ENCODE results near the gene DOCK11.
A peak's percentile ranks its signal among the peaks of the same experiment; 100 is the strongest.

DOCK11 gene

DNA sequence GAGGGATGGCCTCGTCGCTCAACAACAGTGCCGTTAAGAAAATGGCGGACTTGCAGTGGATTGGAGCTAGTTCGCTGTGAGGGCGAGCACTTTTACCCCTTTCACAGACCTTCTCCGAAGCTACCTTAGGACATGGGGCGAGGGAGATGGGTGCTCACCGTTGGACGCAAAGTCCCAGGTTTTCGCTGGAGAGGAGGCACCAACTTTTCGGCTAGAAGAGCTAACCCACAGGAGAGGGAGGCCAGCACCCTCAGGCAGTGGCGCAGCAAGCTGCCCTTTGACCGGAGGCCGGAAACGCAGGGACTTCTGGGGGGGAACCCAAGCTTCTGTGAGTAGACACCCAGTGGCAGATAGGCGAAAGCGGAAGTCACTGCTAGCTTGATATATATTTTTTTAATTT is 138.7 kb downstream of the DOCK11 start:
- DNase-seq = no peak

DNA sequence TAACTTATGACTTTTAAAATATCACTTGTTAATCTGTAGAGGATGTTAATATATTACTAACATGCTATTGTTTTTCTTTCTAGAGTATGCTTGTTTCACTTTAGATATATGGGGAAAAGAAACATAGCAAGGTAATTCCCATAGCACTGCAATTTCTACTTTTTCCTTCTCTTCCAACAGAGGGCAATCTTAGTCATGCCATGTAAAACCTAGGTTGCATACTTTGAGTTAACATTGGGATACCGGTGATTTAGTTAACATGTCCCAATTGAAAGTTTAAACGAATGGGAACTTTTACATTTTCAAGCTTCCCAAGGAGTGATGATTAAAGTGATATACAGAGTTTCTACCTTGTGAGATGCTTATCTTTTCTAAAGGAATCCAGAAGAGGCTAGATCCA is 142.4 kb downstream of the DOCK11 start:
- DNase-seq = no peak

DNA sequence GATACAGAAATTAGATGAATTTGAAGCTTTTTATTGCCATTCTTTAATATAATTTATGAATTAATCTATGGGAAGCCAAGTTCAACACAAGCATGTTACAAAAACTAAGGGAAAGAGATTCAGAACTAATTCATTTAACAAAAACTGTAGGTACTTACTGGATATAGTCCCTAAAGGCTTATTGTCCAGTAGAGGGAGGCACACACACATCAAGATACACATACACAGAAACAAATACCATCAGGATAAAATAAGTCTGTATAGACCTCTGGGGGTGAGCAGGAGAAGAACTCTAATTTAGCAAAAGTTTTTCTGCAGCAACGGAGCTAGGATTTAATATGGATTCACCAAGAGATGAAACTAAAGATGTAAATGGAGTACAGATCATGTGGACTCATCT is 148.8 kb downstream of the DOCK11 start:
- no peak for DNase-seq

DNA sequence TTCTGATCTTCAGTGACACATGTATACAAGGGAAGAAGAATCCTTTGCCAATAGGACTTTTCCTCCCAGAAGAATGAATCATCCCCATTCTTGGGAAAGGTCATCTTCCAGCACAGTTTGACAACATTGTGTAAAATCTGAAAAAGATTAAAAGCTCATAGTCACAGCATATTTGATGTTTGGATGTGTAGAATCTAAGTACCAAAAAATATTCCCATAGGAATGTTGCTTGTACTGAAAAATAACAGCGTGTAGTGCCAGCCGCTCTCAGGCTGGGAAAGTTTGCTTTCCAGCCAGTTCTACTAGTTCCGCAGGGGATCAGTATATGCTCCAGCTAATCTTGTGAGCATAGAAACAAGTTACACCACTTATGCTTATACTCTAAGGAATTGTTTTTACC is 157.1 kb downstream of the DOCK11 start:
- no peak for DNase-seq

DNA sequence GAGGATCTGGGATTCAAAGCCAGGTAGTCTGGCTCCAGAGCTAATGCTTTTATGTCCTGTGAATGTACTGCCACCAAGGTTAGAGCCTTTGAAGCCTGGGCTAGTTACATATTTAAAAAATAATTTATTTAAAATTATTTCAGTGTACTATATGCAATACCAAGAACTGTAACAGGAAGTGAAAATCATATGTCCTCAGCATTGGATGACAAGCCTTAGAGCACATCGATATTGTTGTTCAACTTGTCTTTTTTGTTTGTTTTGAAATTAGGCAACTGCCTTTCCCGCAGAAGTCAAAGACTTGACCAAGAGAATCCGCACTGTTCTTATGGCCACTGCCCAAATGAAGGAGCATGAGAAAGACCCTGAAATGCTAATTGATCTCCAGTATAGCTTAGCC is 158.7 kb downstream of the DOCK11 start:
- peak; percentile 35 for DNase-seq

DNA sequence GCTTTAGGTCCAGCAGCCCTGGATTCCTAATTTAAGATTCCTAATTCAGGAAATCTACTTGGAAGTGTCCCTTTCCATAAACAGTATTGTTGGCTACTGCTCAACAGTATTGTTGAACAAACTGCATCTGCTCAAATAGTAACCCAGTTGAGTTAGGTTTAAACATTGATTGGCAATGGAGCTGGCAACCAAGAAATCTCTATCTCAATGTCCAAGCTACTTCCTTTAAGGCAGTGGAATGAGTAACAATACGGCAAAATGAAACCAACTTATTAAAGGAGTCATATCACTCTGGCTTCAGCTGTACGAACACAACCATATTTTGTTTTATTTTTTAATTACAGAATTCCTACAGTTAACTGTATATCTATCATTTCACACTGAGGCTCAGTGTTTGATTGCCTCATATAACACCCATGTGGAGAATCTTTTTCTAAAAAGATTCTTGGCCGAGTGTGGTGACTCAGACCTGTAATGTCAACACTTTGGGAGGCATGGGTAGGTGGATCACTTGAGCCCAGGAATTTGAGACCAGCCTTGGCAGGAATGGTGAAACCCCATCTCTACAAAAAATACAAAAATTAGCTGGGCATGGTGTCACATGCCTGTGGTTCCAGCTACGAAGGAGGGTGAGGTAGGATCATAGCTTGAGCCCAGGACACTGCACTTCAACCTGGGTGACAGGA is 160.1 kb downstream of the DOCK11 start:
- DNase-seq = no peak

DNA sequence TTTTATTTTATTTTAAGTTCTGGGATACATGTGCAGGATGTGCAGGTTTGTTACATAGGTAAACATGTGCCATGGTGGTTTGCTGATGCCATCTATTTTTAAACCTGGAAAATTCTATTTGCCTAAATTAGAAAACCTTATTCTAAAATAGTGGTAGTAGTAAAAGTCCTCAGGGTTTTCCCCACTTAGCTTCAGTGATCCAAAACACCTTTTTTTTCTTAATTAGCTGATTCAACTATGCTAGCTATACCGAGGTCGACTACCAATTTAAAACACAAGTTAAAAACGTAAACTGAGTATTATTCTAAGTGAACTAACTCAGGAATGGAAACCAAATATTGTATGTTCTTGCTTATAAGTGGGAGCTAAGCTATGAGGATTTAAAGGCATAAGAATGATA is 161.8 kb downstream of the DOCK11 start:
- DNase-seq = no peak

DNA sequence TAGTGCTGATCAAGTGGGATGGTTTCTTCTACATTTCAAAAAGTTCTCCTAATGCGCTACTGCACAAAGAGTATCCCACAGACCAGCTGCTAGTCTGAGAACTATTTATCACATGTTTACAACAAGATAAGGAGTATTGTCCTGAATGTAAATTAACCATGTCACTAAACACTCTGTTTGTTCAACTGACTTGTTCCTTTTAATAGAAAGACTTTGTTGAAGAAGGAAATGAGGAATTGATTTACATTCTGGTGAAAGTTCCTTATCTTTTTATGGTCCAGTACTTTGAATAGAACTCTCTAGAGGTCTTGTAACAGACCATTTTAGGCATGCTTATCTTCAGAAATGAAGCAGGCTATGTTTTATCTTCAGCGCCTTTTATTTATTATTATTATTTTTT is 164.5 kb downstream of the DOCK11 start:
- no peak for DNase-seq

DNA sequence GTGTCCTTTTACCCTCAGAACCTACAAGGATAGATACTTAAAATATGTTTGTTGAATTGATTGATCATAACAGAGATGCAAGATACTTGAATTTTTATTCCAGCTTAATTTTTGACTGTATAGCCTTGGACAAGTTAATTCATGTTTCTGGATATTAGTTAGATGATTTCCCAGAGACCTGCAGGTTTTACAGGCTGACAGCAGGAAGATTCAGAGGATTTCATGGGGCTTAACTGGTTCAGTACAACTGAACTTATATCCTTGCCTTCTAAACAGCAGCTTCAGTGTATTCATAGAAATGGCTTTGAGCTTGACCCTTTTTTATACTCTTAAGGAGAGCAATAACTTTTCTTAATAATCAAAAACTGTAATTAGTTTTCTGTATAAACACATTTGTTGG is 169.6 kb downstream of the DOCK11 start:
- DNase-seq = no peak

DNA sequence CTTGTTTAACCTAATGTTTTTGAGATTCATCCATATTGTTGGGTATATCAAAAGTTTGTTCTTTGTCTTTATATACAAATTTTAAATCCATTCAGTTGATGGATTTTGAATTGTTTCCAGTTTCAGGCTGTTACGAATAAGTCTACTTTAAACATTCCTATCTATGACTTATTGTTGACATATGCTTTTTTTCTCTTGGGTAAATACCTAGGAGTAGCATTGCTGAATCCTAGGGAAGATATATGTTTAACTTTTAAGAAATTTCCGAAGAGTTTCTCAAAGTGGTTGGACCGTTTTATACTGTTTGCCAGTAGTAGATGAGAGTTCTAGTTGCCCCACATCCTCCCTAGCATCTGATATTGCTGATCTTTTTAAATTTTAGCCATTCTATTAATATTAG is 170.9 kb downstream of the DOCK11 start:
- no peak for DNase-seq

DNA sequence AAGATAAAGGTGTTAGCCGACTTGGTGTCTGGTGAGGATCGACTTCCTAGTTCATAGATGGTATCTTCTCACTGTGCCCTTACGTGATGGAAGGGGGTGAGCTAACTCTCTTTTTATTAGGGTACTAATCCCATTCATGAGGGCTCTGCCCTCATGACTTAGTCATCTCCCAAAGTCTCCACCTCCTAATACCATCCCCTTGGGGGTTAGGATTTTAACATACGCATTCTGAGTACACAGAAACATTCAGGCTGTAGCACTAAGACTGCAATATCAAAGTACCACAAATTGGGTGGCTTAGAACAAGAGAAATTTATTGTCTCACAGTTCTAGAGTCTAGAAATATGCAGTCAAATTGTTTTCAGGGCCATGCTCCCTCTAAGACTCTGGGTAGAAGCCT is 173.8 kb downstream of the DOCK11 start:
- no peak for DNase-seq

DNA sequence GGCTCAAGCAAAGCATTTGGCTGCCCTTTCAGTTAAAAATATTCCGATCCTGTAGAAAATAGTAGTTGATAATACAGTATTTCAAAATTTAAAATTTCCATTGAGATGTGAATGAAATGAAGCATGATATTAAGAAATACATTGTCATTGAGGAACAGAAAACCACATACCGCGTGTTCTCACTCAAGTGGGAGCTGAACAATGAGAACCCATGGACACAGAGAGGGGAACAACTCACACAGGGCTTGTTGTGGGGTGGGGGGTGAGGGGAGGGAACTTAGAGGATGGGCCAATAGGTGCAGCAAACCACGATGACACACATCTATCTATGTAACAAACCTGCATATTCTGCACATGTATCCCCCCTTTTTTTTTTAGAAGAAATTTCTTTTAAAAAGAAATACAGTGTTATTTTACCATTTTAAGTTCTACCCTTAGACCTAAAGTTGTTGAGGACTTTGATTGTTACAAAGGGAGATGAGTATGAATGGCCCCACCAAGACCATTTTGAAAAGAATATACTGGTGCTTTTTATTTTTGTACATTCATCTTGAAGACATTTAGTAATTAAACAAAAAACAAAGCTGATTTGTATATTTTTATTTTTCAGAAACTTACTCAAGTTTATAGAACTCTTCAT is 179.8 kb downstream of the DOCK11 start:
- peak; percentile 32 for DNase-seq

DNA sequence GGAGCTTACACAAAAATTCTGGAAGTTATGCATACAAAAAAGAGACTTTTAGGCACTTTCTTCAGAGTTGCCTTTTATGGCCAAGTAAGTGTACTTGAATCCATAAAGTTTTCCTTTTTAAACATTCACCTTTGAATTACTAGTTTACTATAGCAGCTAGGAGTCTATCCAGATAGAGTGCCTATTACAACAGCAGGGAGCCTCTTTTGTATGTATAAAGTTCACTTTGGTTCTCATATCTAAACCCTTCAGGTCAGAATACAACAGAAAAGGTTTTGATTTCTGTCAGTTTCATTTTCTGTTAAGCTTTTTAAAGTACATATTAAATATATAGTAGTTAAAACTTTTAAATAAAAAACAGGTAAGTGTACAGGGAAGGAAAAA is 180.3 kb downstream of the DOCK11 start:
- no peak for DNase-seq

DNA sequence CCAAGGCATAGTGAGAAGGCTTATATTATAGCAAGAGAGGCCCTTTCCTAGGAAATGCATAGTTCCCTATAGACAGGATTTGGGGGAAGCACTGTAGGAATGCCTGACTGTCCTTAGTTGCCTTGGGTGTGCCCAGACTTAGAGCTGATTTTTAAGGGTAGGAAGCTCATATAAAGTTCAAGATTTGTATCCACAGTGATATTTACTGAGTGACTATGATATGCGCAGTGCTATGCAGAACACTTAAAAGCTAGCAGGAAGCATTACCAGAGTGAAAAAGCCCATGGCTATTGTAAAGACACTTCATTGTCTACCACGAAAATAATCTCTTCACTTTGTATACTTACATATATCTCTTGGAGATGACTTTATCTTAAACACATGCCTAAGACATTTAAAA is 181.7 kb downstream of the DOCK11 start:
- DNase-seq = no peak

DNA sequence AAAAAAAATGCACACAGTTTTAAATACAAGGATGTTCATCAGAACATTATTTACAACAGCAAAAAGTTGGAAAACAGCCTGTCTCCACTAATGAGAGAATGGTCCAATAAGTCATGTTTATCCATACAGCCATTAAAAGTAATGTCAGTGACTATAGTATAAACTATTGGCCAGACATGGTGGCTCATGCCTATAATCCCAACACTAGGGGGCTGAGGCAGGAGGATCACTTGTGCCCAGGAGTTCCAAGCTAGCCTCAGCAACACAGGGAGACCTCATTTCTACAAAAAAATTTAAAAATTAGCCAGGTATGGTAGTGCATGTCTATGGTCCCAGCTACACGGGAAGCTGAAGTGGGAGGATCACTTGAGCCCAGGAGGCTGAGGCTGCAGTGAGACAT is 183.7 kb downstream of the DOCK11 start:
- DNase-seq = no peak

DNA sequence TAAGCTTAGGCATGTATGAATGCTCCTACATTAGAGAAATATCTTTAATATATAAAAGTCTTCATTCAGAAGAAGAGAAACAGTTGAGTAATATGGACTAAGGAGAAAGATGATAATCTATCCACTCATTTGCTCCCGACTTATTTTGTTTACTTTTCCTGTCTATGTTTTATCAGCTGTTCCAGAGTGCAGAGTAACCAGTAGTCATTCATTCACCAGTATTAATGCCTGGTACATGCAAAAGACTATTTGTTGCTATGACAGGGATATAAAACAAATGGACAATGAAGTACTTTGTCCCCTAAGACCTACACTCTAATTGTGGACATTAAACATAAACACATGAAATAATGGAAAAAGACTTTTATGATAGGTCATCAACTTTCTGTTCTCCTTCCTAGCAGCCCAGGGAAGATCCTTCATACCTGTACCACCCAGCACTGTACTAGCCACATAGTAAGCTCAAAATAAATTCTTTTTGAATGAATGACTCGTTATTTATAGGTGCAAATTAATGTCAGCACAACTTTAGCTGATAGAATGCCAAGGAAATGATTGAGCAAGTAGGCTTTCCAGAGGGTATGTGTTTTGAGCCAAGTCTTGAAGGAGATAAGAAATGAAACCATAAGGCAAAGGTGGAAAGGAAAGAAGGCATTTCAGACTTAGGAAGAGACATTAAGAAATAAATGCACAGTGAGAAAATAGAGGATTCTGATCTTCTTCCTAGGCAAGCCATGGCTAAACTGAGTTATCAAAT is 186.8 kb downstream of the DOCK11 start:
- no peak for DNase-seq

DNA sequence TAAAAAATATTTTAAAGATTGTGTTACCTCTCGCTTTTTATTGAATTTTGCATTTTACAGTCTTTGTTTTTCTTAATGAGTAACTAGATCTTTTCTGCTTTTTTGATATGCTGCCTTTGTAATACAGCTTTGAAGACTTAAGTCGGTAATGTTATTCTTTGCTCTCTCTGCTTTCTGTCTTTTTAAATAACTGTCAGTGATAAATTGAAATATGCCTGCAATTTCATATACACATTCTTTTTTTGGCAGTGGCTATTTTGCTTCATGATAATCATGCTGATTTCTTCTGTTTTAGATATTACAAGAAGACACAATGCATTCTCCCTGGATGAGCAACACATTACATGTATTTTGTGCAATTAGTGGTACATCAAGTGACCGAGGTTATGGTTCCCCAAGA is 189.8 kb downstream of the DOCK11 start:
- DNase-seq = no peak

DNA sequence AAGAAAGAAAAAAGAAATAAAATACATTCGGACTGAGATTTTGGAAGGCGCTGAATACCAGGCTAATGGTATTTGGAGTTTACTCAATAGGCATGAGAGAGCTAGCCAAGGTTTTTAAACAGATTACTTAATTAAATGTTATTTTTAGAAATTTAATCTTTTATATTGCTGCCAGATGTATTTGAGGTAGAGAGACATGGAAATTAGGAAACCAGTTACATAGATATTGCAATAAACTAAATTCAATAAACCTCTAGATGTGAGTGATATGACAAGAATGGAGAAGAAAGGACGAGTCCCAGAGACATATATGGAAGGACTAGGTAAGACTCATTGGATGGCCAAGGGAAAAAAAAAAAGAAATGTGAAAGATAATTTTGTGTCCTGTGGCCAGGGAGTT is 193.3 kb downstream of the DOCK11 start:
- DNase-seq = no peak

DNA sequence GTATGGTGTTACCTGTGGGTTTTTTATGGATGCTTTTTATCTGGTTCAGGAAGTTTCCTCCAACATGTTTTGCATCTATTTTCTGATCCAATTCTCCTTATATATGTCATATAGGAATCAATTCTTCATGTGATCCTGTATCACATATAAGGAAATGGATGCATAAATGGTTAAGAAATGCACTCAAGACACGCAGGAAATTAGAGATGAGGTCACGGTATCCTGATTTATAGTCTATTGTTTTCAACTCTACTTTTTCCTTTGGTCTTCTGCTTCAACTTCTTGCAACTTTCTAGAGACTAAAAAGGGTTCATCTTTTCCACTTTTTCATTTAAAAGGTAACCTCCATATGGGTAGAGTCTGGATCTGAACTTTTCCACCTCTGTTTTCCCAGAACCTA is 198.2 kb downstream of the DOCK11 start:
- no peak for DNase-seq

DNA sequence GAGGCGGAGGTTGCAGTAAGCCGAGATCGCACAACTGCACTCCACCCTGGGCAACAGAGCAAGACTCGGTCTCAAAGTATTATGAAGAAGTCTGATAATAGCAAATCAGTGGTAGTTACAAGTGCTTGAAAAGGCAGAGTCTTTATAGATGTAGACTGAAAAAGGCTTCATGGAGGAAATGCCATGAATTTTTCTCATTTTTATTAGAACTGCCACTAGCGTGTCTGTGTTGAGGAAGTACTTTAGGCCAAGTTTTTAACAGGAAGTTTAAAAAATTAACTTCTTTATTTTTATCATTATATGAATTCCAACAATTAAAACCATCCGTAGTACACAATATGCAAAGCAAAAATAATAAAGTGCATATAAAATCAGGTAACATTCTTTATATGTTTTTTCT is 199.0 kb downstream of the DOCK11 start:
- DNase-seq = no peak

DNA sequence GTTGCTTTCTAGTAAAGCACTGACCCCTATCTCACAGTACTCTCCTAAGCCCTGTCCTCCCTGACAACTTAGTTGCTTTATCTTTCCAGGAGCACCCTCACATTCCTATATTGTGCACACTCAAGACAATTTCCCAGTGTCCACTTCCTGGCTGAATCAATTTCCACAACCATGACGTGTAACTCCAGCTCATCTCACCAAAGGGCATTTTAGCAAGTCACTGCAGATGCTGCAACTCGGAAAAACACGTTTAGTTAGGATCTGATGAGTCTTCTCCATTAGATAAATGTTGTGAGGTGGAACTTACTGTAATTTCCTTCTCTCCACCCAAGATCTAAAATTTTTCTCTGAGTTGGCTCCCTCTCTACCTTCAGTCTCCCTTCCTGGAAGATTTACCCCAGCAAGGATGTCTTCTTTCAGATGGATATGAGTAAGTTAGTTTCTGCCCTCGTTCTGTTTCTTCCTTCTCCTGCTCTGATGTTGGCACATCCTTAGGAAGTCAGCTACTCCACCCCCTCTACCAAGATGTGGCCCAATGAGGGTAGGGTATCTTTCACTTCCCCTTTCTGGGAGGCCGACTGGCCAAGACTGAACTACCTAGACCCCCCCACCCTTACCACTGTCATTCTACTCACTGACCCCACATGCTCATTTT is 203.0 kb downstream of the DOCK11 start:
- peak; percentile 53 for DNase-seq

DNA sequence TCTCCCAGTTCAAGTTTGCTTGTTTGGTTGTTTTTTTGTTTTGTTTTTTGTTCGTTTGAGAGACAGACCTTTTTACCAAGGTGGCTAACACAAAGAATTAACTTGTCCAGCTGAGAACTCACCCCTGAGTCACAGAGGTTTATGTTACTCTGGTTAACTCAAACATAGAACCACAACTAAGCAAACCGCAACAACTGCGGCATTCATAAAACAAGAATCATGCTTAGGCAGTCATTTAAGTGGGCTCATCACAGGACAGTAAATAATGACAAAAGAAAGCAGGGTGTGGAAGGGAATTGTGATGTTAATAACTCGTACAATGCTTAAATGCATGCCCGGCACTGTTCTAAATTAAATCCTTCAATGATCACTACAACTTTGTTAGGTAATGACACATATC is 207.1 kb downstream of the DOCK11 start:
- DNase-seq = no peak

DNA sequence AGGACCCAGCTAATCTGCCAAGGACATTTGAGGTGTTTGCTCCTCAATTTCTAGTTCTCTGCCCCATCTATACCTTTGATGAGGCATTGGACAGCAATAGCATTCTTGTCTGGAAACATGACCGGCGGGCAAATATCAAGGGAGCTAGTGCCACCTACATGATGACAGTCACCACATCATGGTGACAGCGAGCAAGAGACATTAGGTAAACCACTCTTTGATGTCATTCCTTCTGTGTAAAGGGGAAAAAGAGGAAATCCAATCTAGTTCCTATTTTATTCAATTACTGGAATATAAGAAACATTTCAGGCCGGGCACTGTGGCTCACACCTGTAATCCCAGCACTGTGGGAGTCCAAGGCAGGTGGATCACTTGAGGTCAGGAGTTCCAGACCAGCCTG is 211.1 kb downstream of the DOCK11 start:
- peak; percentile 44 for DNase-seq

DNA sequence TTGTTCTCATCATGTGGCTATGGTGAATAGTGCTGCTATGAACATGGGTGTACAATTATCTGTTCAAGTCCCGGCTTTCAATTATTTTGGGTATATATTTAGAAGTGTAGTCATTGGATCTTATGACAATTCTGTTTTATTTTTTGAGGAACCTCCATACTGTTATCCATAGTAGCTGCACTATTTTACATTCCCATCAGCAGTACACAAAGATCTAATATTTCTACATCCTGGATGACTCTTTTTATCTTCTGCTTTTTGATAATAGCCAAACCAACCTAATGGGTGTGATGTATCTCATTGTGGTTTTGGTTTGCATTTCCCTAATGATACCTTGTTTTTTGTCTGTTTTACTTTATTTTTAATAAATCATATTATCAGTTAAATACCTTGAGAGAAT is 218.9 kb downstream of the DOCK11 start:
- peak; percentile 46 for DNase-seq
